ENCODE results near the gene MFAP2.

The MFAP2 gene

DNA sequence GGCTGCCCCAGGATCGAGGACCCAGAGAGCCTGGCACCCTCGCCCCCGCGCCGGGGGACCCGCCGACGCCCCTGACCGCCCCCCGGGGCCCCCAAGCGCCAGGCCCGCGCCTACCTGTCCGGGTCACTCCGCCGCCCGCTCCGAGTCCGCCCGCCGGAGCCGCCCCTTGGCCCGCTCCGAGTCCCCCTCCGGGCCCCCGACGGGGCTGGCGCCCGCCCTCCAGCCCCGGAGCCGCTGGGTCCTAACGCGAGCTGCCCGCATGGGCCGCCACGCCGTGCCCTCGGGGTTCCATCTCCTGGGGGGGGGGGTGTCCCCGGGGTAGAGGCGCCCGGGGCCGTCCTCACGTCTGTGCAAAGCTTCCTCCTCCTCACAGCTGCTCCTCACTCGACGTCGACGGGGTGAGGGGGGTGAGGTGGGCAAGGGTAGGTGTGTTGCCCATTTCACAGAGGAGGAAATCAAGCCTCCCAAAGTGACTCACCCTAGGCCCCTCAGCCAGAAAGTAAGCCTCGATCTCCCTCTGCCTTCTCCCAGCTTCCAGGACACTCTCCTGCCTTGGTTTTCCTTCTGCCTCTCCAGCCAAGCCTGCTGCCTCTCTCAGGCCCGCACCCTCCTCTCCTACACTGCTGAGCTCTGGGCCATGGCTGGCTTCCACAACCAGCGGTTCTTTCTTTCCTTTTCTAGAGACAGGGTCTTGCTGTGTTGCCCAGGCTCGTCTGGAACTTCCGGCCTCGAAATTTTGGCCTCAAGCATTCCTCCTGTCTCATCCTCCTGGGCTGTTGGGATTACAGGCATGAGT is at the start of gene MFAP2:
MFAP2 (minus strand) TSS at position 148 of the 796 bp plus-strand sequence. CDS start 2,347 bp downstream, outside the sequence.
- no peak for DNase-seq

DNA sequence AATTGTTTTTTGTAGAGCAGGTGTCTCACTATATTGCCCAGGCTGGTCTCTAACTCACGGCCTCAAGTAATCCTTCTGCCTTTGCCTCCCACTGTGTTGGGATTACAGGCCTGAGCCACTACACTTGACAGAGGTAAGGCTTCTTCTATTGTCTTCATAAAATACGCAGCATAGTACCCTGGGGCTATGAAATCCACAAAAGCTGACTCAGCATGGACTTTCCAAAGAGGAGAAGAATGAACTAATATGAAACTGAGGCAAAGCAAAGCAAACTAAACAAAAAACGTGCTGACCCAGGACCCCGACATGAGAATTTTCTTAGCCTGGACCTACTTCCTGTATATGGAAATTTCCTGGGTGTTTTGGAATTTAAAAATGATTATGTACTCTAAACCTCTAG is 49.8 kb upstream of the MFAP2 start:
- no peak for DNase-seq

DNA sequence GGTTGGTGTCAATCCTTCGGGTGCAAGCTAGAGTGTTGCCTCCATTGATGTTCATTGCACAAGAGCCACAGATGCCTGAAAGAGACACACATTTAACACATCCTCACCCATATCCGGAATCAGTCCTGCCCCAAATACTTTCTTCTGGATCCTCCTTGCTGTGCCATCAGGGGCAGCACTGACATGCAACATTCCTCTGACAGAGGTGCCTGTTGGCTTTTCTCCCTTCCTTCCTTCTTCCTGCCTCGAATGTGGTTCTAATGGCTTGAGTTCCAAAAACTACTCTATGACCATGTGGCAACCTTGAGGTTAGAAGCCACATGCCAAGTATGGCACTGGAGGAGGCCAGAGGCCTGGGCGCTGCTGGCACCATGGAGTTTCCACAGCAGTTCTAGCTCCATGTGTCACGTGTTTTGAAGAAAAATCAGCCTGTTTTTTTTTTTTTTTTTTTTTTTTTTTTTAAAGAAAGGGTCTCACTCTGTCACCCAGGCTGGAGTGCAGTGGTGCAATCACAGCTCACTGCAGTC is 48.3 kb upstream of the MFAP2 start:
- no peak for DNase-seq

GRCh38 chr1:17027900-17028299 is 47.5 kb upstream of the MFAP2 start:
- DNase-seq = no peak

DNA sequence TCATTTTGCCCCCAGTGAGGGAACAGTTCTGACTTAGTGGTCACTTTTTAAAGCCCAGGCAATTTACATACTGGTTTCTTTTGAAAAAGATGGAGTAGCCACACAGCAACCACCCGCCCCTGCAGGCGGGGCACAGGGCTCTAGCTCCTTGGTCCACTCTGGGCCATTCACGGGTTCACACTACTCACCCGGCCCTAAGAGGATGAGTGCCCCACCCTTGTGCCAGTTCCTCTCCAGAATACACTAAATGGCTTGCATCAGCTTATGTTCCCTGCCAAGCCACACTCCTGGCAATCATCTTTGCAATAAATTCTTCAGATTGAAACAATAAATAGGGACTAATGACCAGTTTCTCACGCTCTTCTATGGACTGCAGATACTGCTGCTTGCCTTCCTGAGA is 47.0 kb upstream of the MFAP2 start:
- no peak for DNase-seq

DNA sequence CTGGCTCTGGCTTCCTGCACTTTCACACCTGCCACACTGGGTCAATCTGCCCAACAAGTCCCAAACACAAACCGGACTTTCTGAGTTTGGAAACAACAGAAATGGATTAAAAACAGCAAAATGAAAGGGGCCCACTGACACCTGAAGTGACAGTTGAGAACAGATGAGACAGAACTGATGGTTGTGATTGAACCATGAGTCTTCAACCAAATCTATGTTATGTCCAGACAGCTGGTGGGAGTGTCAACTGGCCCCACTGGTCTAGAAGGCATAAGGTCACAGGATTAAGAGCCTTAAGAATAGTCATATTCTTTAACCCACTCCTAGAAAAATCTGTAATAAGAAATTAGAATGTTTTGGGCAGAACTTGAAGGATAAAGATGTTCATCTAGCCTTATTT is 44.3 kb upstream of the MFAP2 start:
- no peak for DNase-seq

DNA sequence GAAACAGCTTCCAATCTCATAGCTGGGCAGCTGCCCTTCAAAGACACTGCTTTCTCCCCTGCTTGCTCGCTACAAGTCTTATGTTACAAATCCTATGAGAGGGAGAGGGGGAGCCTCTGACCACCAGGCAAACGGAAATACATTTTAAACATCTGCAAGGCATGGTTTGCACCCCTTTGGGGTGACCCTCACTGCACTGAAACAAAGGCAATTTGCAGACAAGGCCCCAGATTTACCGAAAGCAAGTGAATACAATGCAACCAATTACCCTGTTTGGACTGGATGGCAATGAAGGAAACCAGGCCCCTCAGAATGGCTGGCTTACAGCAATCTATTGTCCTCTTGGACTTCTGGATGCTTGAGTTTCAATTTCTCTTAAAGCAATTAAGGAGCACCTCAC is 43.2 kb upstream of the MFAP2 start:
- DNase-seq = no peak

DNA sequence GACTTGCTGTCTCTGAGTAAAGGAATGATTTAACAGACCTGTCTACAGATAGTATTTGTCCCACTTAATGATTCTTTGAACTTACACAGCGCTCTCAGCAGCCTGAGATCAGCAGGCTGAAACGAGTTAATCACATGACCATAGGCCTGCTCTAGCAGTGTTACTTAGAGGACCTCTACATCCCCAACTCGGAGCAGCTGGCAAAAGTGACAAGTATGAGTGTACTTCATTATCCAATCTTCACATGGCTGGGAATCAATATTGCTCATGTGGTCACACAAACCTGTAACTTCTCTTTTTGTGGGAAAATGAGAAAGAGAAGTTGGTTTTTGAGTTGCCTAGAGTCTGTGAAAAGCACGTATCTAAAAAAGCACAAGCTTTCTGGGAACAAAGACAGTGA is 42.7 kb upstream of the MFAP2 start:
- no peak for DNase-seq

DNA sequence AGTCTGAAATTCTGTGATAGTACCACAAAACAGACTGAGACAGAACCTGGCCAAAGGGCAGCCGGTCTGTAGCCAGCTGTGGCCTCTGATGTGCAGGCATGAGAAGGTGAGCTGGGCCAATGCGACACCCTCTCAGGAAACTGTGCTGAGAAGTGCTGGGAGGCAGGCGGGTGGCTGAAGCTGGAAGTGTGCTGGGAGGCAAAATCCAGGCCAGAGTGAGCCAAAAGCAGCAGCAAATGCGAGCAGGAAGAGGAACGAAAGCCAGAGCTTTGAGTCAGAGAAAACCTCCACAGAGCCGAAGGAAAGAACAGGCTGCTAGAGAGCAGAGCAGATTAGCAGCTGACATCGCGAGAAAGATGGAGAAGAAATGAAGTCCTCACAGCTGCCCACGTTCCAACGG is 41.5 kb upstream of the MFAP2 start:
- no peak for DNase-seq

DNA sequence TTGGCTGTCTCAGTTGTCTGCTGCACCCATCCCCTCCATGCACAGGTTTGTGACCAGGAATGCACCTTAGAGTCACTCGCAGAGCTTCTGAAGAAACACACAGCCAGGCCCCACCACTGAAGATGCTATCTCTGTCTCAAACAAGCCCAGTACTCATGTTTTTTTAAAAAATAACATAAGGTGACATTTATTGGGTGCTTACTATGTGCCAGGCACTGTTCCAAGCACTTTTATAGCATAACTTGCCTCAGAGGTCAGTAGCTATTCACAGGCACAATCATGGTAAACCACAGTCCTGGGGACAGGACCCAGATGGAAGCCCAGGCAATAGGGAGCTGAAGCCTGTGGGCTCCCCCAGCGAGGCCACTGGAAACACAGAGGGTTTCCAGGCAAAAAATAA is 40.1 kb upstream of the MFAP2 start:
- no peak for DNase-seq

GRCh38 chr1:17018849-17019248 is 38.4 kb upstream of the MFAP2 start:
- DNase-seq = no peak

DNA sequence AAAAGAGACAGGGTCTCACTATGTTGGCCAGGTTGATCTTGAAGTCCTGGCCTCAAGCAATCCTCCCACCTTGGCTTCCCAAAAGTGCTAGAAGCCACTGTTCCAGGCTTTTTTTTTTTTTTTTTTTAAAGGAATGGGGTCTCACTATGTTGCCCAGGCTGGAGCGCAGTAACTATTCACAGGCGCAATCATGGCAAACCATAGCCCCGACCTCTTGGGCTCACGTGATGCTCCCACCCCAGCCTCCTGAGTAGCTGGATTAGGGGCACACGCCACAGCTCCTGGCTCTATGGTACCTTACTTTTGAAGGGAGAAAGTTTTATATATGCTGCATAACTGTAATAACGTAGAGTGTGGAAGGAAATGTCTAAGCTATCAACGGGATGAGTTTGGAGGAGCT is 37.0 kb upstream of the MFAP2 start:
- no peak for DNase-seq

DNA sequence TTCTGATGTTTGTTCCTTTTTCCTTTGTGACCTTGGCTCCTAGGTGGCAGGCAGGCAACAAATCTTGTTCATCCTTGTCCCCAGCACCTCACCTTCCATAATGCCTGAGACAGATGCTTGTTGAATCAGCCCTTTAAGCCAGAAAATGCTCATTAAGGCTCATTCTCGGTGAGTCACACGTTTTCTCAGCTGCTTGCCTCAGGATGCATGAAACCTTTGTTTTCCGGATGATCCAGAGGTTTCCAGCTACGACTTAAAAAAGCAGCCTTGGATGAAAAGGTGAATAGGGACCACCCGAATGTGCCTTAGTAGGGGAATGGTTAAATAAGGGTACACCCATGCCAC is 35.9 kb upstream of the MFAP2 start:
- no peak for DNase-seq

DNA sequence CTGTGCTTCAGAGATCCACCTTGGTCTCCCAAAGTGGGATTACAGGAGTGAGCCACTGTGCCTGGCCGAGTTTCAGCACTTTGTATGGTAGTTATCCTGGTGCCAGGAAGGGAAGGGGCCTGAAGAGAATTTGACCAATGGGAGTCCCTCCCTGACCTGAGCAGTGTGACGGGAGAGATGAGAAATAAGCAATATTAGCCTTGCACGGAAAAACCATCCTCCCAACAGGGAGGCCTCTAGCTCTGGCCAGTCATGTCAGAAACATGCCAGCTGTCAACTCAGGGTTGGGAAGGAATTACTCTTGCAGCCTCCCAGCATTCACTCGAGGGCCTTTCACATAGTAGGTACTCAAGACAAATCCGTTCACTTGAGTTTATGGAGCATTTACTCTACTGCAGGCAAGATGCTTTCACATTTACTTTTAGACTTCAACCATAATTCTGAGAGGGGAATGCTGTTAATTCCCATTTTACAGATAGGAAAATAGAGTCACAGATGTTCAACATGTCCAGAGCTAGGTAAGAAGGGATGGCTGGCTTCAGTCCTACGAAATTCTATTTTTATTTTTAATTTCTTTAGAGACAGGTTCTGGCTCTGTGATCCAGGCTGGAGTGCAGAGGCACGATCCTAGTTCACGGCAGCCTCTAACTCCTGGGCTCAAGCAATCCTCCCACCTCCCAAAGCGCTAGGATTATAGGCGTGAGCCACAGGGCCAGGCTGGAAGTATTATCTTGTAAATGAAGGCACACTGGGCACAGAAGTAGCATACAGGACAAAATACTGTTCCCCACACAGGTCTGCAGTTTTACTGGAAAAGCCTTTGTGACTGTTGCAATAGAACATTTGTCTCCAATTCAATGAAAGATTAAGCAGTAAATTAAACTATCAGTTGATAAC is 34.5 kb upstream of the MFAP2 start:
- no peak for DNase-seq

- DNase-seq = no peak
Observed at GRCh38 chr1:17013491-17014320, 33.3 kb upstream of the MFAP2 start.

DNA sequence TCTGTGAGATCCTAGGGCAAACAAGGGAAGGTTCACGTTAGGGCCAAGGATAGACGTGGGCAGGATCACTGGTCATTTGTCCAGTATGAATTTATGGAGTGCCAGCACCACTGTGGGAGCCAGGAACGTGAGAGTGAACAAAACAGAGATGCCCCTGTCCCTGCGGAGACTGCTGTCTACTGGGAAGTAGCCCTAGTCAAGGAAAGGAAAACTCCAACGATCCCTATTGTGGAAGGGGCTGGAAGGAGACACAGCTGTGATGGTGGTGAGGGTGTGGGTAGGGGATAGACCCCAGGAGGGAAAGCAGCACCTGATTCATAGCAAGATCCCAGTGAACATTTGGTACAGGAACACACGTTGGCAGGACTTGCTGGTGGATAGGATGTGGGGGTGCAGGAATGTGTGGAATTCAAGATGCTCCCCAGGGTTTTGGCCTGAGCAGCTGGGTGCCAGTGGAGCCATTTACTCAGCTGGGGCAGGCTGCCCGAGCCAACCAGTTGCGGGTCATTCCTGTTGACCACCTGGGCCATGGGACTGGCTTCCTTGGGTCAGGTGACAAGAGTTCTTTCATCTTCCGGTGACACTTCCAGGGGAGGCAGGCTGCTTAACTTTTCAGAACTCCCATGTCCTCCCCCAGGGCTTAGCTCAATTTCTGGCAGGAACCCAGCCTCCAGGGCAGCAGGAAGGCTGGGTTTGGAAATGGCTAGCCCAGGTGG is 32.5 kb upstream of the MFAP2 start:
- DNase-seq = no peak

GRCh38 chr1:17011439-17012307 is 31.3 kb upstream of the MFAP2 start, which contains the start of gene ATP13A2:
ATP13A2 (minus strand) TSS chr1:17011928; CDS start chr1:17011738, 190 bp downstream.
- peak; percentile 83 for DNase-seq

DNA sequence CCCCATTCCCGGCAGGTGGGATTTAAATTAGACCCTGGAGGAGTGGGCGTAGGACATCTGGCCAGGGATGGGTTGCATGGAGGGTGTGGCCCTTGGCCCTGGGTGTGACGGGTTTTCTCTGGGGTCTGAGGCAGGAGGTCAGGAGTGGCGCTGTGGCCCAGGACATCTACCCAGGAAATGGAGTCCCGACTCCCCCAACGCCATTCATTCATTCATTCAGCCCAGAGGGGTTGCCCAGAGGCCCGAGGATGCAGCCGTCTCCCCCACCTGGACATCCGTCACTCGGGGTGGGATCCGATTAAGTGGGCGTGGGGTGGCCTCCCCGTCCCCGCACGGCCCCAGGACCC is 30.6 kb upstream of the MFAP2 start:
- no peak for DNase-seq

DNA sequence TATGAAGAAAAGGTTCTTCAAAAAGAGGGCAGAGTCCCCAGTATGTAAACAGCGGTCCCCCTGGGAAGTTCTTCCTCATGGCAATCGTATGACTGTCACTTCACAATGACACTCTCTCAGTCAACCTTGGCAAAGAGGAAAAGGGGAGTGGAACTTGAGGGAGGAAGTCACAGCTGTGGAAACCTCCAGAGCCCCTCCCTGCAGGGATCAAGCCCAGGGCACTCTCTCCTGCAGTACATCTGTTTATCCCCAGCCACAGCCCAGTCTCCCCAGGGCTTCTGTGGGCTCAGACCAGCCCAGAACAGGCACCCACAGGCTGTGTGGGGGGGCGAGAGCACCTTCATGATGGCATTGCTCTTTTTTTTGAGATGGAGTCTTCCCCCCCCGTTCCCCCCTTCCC is 29.3 kb upstream of the MFAP2 start:
- peak; percentile 7 for DNase-seq

DNA sequence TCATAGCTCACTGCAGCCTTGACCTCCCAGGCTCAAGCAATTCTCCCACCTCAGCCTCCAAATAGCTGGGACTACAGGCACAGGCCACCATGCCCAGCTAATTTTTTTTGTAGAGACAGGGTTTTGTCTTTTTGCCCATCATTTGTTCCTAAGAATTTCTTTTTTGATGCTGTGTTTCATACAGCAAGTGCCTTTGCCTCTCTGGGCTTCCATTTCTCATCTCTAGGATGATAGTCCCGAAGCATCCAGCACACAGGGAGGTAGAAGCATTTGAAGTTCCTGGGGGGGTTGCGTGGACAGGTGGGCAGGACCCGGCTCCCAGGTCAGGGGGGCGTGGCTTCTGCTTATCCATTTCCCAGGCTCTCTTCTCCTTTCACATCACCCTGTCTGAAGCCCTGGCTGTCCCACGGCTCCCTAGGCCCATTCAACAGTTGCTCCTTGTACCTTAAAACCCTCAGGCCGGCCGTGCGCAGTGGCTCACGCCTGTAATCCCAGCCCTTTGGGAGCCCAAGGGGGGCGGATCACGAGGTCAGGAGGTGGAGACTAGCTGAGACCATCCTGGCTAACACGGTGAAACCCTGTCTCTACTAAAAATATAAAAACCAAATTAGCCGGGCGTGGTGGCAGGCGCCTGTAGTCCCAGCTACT is 27.9 kb upstream of the MFAP2 start:
- no peak for DNase-seq

GRCh38 chr1:17007121-17007520 is 26.7 kb upstream of the MFAP2 start:
- no peak for DNase-seq

Data from CD4-positive, alpha-beta T cell treated with Interferon gamma for 1 hour (primary cell).